ENCODE measurements around the gene GSAP.

The GSAP gene

GRCh38 chr7:77407906-77408305, 8.2 kb downstream of the GSAP start:
- no peak for DNase-seq

GRCh38 chr7:77406421-77406820, 9.7 kb downstream of the GSAP start:
- DNase-seq = no peak

GRCh38 chr7:77404641-77405040, 11.5 kb downstream of the GSAP start:
- DNase-seq = no peak

GRCh38 chr7:77403957-77404356, 12.2 kb downstream of the GSAP start:
- no peak for DNase-seq

- DNase-seq = no peak
Measured at GRCh38 chr7:77402818-77403217, 13.3 kb downstream of the GSAP start.

GRCh38 chr7:77401002-77401401, 15.1 kb downstream of the GSAP start:
- DNase-seq = no peak

- DNase-seq = no peak
Measured at GRCh38 chr7:77399816-77400215, 16.3 kb downstream of the GSAP start.

GRCh38 chr7:77396894-77397547, 19.1 kb downstream of the GSAP start:
- DNase-seq = no peak

- DNase-seq = no peak
Measured at GRCh38 chr7:77395626-77396025, 20.5 kb downstream of the GSAP start.

- DNase-seq = no peak
Measured at GRCh38 chr7:77393954-77394353, 22.2 kb downstream of the GSAP start.

GRCh38 chr7:77393261-77393660, 22.9 kb downstream of the GSAP start:
- DNase-seq = no peak

- DNase-seq = no peak
Measured at GRCh38 chr7:77391230-77391629, 24.9 kb downstream of the GSAP start.

GRCh38 chr7:77388055-77388641, 28.0 kb downstream of the GSAP start:
- no peak for DNase-seq

- DNase-seq = no peak
Measured at GRCh38 chr7:77386165-77386822, 29.9 kb downstream of the GSAP start.

- no peak for DNase-seq
Measured at GRCh38 chr7:77383333-77383740, 32.8 kb downstream of the GSAP start.

GRCh38 chr7:77382532-77382931, 33.6 kb downstream of the GSAP start:
- DNase-seq = no peak

- no peak for DNase-seq
Measured at GRCh38 chr7:77378584-77378983, 37.6 kb downstream of the GSAP start.

- DNase-seq = no peak
Measured at GRCh38 chr7:77370606-77371005, 45.5 kb downstream of the GSAP start.

- DNase-seq = no peak
Measured at GRCh38 chr7:77368974-77369373, 47.2 kb downstream of the GSAP start.

GRCh38 chr7:77367976-77368375, 48.2 kb downstream of the GSAP start:
- no peak for DNase-seq

GRCh38 chr7:77362905-77363304, 53.2 kb downstream of the GSAP start:
- DNase-seq = no peak

GRCh38 chr7:77360969-77361368, 55.2 kb downstream of the GSAP start:
- DNase-seq = no peak

- no peak for DNase-seq
Measured at GRCh38 chr7:77360104-77360503, 56.0 kb downstream of the GSAP start.

- no peak for DNase-seq
Measured at GRCh38 chr7:77359599-77359998, 56.5 kb downstream of the GSAP start.

- no peak for DNase-seq
Measured at GRCh38 chr7:77354914-77355313, 61.2 kb downstream of the GSAP start.

All from NCI-H446 (cell line).